K562 (cell line): Measurements from ENCODE around the gene CHST2. TPM values are rescaled to one million over a fixed set of nuclear protein-coding genes. Genes with fewer than 3 reads are reported as not detected.

Experiments used
- ATF3 ChIP-seq, 2 experiments: fragments of 450-650 bp in 1 of 2; sonication (generic) in 1 of 2; formaldehyde crosslinking in 1 of 2; IDR thresholded peaks in 1 of 2; conservative IDR thresholded peaks in 1 of 2; 2 replicates each; pipeline versions ENCODE4 v1.6.1 to v1.8.1; 2016 to 2023; ENCODE audit warnings: mild to moderate bottlenecking in 2 of 2, moderate library complexity in 2 of 2, inconsistent platforms in 1 of 2, missing genetic modification reagents in 1 of 2
- BHLHE40 ChIP-seq: IDR thresholded peaks from 2 replicates; pipeline ENCODE4 v1.6.1; 2011; ENCODE audit warnings: low read length, improper control_type of control experiment
- CBX2 ChIP-seq: fragments of 200-600 bp; sonication (generic); IDR thresholded peaks from one replicate; pipeline ENCODE4 v1.6.1; 2012; ENCODE audit warnings: mild to moderate bottlenecking, low read length, inconsistent platforms; ENCODE audit not compliant: insufficient read depth, poor library complexity, severe bottlenecking
- E2F3 ChIP-seq: fragments of 250-450 bp; sonication (Bioruptor Pico); IDR thresholded peaks from 2 replicates; pipeline ENCODE4 v1.4.0; 2020; ENCODE audit warnings: mild to moderate bottlenecking
- ELK3 ChIP-seq: fragments of 450-650 bp; formaldehyde crosslinking; IDR thresholded peaks from 2 replicates; pipeline ENCODE4 v1.4.0; 2020; ENCODE audit warnings: mild to moderate bottlenecking
- GABPB2 ChIP-seq: fragments of 250-450 bp; sonication (Bioruptor Pico); conservative IDR thresholded peaks from 2 replicates; pipeline ENCODE4 v1.5.1; 2021; ENCODE audit warnings: mild to moderate bottlenecking
- GATAD2B ChIP-seq: fragments of 450-650 bp; IDR thresholded peaks from 2 replicates; pipeline ENCODE4 v1.6.1; 2017; ENCODE audit warnings: mild to moderate bottlenecking, borderline replicate concordance
- MAZ ChIP-seq, 2 experiments: fragments of 450-650 bp in 1 of 2; sonication (generic) in 1 of 2; formaldehyde crosslinking; IDR thresholded peaks in 1 of 2; conservative IDR thresholded peaks in 1 of 2; 2 replicates each; pipeline versions ENCODE4 v1.4.0 to v1.5.0; 2020; ENCODE audit warnings: mild to moderate bottlenecking in 1 of 2, missing genetic modification reagents in 1 of 2
- MECOM ChIP-seq: fragments of 250-450 bp; sonication (Bioruptor Pico); IDR thresholded peaks from 2 replicates; pipeline ENCODE4 v1.8.0; 2022; ENCODE audit warnings: inconsistent platforms
- RAD21 ChIP-seq, 2 experiments: fragments of 250-450 bp in 1 of 2; fragments of 450-650 bp in 1 of 2; sonication (Bioruptor Pico) in 1 of 2; formaldehyde crosslinking in 1 of 2; IDR thresholded peaks in 1 of 2; conservative IDR thresholded peaks in 1 of 2; 2 replicates each; pipeline versions ENCODE4 v1.4.0 to v1.8.0; 2020 to 2022; ENCODE audit warnings: mild to moderate bottlenecking in 2 of 2, moderate library complexity in 1 of 2
- SIN3B ChIP-seq: fragments of 450-650 bp; IDR thresholded peaks from 2 replicates; pipeline ENCODE4 v1.6.1; 2017; ENCODE audit warnings: low read depth, mild to moderate bottlenecking, moderate library complexity
- SMARCA5 ChIP-seq: fragments of 450-650 bp; IDR thresholded peaks from 2 replicates; pipeline ENCODE4 v1.6.1; 2016
- ZFX ChIP-seq: sonication (generic); formaldehyde crosslinking; IDR thresholded peaks from 2 replicates; pipeline ENCODE4 v1.8.0; 2022; ENCODE audit warnings: mild to moderate bottlenecking, missing genetic modification reagents, moderate library complexity
- ZNF197 ChIP-seq: fragments of 200-800 bp; sonication (Bioruptor generic); IDR thresholded peaks from 2 replicates; pipeline ENCODE4 v1.6.1; 2016; ENCODE audit warnings: low read depth, missing genetic modification characterization, missing compliant biosample characterization
- polyA plus RNA-seq, 8 experiments: library from polyadenylated mRNA; depleted of rRNA in 4 of 8; stranded (reverse) in 5 of 8; unstranded in 3 of 8; fragments of >200 nt; fragmentation: Nextera tagmentation in 2 of 8; fragmentation: Illumina TruSeq in 1 of 8; extraction: Ambion mirVana in 2 of 8; extraction: Trizol in 1 of 8; gene quantifications; 2 replicates each; pipeline versions ENCODE4 v1.2.1 to v1.2.3, GENCODE V29; 2011 to 2014; ENCODE audit warnings: inconsistent platforms in 1 of 8, missing spikeins in 1 of 8
- total RNA-seq, 7 experiments: library from RNA; depleted of rRNA in 6 of 7; stranded (reverse); fragments of >200 nt in 6 of 7; fragmentation: Illumina TruSeq in 2 of 7; extraction: Trizol in 2 of 7; gene quantifications; 2 replicates each; pipeline versions ENCODE4 v1.2.1 to v1.2.3, GENCODE V29; 2011 to 2021; ENCODE audit warnings: low replicate concordance in 1 of 7
- TF ChIP-seq, protein P1 (sequence below): fragments of 250-450 bp; sonication (Bioruptor Pico); IDR thresholded peaks from 2 replicates; pipeline ENCODE4 v1.4.0; 2020
- TF ChIP-seq, protein P2 (sequence below), 3 experiments: fragments of 200-800 bp in 1 of 3; sonication (Bioruptor generic) in 1 of 3; sonication (generic) in 1 of 3; formaldehyde crosslinking in 1 of 3; IDR thresholded peaks; 2 replicates each; pipeline versions ENCODE4 v1.6.1 to v1.8.0; 2016 to 2022; ENCODE audit warnings: mild to moderate bottlenecking in 2 of 3, missing compliant biosample characterization in 2 of 3, missing genetic modification characterization in 2 of 3, missing genetic modification reagents in 1 of 3

CHST2 gene
- total and polyA plus RNA-seq, 9 of the 15 experiments (the other 6 are each of a cell fraction or from before 2014, with no cell fraction given): 3.4 to 60.3 (median 13.9) TPM

DNA sequence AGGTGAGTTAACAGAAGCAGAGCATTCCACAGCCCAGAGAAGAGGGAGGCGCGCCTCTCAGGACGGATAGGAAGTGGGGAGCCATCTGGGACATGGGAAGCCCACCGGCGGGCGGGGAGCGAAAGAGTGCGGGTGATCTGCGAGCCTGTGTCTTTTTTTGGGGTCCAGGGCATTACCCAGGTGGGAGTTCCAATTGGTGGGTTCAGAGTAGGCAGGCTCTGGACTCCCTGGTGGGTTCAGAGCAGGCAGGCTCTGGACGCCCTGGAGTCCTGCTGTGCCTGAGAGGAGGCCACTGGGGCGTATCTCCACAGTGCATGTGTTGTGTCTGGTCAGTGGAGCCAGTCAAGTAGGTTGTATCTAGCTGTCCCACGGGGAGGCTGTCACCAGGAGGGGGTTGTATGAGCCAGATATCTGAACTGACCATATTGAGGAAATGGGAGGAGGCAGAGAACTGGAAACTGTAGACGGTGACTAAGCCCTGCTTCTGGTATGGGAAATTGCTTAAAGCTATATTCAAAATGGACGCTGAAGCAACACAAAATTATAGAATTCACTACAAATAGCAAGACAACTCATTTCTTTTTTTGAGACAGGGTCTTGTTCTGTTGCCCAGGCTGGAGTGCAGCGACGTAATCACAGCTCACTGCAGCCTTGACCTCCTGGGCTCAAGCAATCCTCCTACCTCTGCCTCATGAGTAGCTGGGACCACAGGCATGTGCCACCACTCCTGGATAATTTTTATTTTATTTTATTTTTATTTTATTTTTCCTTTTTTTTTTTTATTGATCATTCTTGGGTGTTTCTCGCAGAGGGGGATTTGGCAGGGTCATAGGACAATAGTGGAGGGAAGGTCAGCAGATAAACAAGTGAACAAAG, 34.5 kb upstream of the CHST2 start (continued):
- peak; percentile 86 to 88 for TF ChIP-seq MAZ (CRISPR knock-in tag; conservative IDR thresholded peaks at IDR 0.05 in 1 of 2, IDR thresholded peaks at IDR 0.05 in 1 of 2)
- TF ChIP-seq BHLHE40: peak; percentile 65
- no peak for TF ChIP-seq GATAD2B
- TF ChIP-seq ELK3 (CRISPR knock-in tag): no peak
- TF ChIP-seq E2F3 (CRISPR knock-in tag): peak; percentile 63
- TF ChIP-seq ATF3 (IDR thresholded peaks at IDR 0.05): peak; percentile 89
- peak; percentile 80; the same call in 1 of the 2 replicates for TF ChIP-seq ATF3 (CRISPR knock-in tag; conservative IDR thresholded peaks at IDR 0.05)
- no peak for TF ChIP-seq GABPB2 (CRISPR knock-in tag)
- TF ChIP-seq RAD21 (CRISPR knock-in tag; conservative IDR thresholded peaks at IDR 0.05 in 1 of 2, IDR thresholded peaks at IDR 0.05 in 1 of 2): peak; percentile 55
- TF ChIP-seq SIN3B: no peak
- no peak for TF ChIP-seq ZFX (CRISPR knock-in tag)
- TF ChIP-seq MECOM (CRISPR knock-in tag): no peak; the same call in 1 of the 2 replicates
- TF ChIP-seq ZNF197 (CRISPR knock-in tag): peak; percentile 84; the same call in 1 of the 2 replicates
- TF ChIP-seq, protein P1, sequence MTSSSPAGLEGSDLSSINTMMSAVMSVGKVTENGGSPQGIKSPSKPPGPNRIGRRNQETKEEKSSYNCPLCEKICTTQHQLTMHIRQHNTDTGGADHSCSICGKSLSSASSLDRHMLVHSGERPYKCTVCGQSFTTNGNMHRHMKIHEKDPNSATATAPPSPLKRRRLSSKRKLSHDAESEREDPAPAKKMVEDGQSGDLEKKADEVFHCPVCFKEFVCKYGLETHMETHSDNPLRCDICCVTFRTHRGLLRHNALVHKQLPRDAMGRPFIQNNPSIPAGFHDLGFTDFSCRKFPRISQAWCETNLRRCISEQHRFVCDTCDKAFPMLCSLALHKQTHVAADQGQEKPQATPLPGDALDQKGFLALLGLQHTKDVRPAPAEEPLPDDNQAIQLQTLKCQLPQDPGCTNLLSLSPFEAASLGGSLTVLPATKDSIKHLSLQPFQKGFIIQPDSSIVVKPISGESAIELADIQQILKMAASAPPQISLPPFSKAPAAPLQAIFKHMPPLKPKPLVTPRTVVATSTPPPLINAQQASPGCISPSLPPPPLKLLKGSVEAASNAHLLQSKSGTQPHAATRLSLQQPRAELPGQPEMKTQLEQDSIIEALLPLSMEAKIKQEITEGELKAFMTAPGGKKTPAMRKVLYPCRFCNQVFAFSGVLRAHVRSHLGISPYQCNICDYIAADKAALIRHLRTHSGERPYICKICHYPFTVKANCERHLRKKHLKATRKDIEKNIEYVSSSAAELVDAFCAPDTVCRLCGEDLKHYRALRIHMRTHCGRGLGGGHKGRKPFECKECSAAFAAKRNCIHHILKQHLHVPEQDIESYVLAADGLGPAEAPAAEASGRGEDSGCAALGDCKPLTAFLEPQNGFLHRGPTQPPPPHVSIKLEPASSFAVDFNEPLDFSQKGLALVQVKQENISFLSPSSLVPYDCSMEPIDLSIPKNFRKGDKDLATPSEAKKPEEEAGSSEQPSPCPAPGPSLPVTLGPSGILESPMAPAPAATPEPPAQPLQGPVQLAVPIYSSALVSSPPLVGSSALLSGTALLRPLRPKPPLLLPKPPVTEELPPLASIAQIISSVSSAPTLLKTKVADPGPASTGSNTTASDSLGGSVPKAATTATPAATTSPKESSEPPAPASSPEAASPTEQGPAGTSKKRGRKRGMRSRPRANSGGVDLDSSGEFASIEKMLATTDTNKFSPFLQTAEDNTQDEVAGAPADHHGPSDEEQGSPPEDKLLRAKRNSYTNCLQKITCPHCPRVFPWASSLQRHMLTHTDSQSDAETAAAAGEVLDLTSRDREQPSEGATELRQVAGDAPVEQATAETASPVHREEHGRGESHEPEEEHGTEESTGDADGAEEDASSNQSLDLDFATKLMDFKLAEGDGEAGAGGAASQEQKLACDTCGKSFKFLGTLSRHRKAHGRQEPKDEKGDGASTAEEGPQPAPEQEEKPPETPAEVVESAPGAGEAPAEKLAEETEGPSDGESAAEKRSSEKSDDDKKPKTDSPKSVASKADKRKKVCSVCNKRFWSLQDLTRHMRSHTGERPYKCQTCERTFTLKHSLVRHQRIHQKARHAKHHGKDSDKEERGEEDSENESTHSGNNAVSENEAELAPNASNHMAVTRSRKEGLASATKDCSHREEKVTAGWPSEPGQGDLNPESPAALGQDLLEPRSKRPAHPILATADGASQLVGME (CRISPR knock-in tag): no peak
- no peak for TF ChIP-seq CBX2
- TF ChIP-seq, protein P2, sequence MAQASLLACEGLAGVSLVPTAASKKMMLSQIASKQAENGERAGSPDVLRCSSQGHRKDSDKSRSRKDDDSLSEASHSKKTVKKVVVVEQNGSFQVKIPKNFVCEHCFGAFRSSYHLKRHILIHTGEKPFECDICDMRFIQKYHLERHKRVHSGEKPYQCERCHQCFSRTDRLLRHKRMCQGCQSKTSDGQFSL (CRISPR knock-in tag; IDR thresholded peaks at IDR 0.05): peak; percentile 52; the same call in 1 of the 2 replicates
- TF ChIP-seq, protein P2 (tag; IDR thresholded peaks at IDR 0.05): peak in 1 of 2 experiments; percentile 72; a peak in 2 of 4 replicates
- TF ChIP-seq SMARCA5: peak; percentile 51; the same call in 1 of the 2 replicates
